ENCODE data around the gene FZR1.

FZR1 gene
- total RNA-seq: 78.8 to 140 (median 129) reads per million in 4 experiments

- DNase-seq: peak; percentile 99
Observed at GRCh38 chr19:3505598-3506383, at the start of gene FZR1. TSS of gene FZR1 (plus strand) at chr19:3506311. CDS start at chr19:3522990, 16,679 bp downstream.

- no peak for DNase-seq
Observed at GRCh38 chr19:3456925-3457527, 49.1 kb upstream of the FZR1 start.

GRCh38 chr19:3457528-3458228 lies 48.4 kb upstream of the FZR1 start:
- DNase-seq: no peak

- DNase-seq: no peak
Observed at GRCh38 chr19:3458229-3459088, 47.7 kb upstream of the FZR1 start.

- DNase-seq: no peak
Observed at GRCh38 chr19:3459089-3459881, 46.8 kb upstream of the FZR1 start.

- DNase-seq: no peak
Observed at GRCh38 chr19:3459965-3460582, 46.0 kb upstream of the FZR1 start.

GRCh38 chr19:3462991-3463713 lies 43.0 kb upstream of the FZR1 start:
- DNase-seq: no peak

- DNase-seq: no peak
Observed at GRCh38 chr19:3463714-3464586, 42.2 kb upstream of the FZR1 start.

- no peak for DNase-seq
Observed at GRCh38 chr19:3464587-3465235, 41.4 kb upstream of the FZR1 start.

GRCh38 chr19:3465552-3465951 lies 40.6 kb upstream of the FZR1 start:
- DNase-seq: no peak

GRCh38 chr19:3466635-3467034 lies 39.5 kb upstream of the FZR1 start:
- DNase-seq: no peak

GRCh38 chr19:3467437-3468198 lies 38.5 kb upstream of the FZR1 start:
- DNase-seq: no peak

GRCh38 chr19:3468211-3468610 lies 37.9 kb upstream of the FZR1 start:
- no peak for DNase-seq

- DNase-seq: no peak
Observed at GRCh38 chr19:3469638-3470499, 36.2 kb upstream of the FZR1 start.

- no peak for DNase-seq
Observed at GRCh38 chr19:3470500-3471128, 35.5 kb upstream of the FZR1 start.

GRCh38 chr19:3471954-3472655 lies 34.0 kb upstream of the FZR1 start:
- DNase-seq: peak; percentile 22
